Measurements from ENCODE around the gene PKN1. TPM values are rescaled to one million over a fixed set of nuclear protein-coding genes. Genes with fewer than 3 reads are reported as not detected.

Gene PKN1
- total RNA-seq, 1 donor from 2014 or later = 151 TPM

DNA sequence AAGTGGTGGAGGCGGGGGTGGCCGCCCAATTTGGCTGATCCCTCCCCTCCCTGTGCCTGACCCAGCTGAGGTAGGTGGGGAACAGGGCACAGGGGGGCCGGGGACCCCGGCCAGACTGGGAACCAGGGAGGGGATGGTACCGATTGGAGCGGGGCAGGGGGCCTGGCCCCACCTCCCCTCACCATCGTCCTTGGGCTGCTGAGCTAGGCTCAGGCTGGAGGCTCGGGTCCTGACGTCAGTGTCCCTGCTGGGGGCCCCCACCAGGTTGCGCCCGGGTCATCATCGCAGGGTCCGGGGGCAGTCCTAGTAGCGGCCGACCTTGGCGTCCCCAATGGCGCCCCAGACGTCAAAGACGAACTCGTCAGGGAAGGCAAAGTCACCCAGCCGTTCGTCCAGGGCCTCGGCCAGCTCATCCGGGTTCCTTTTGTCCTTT lies 45.0 kb downstream of the PKN1 start:
- H3K36me3 Mint-ChIP-seq (ENCODE audit: unreplicated experiment) = peaks cover 9% of the 10 kb centered on the region
- H3K27me3 Mint-ChIP-seq (ENCODE audit: unreplicated experiment) = no peaks in the 10 kb centered on the region
- TF ChIP-seq, protein P1, sequence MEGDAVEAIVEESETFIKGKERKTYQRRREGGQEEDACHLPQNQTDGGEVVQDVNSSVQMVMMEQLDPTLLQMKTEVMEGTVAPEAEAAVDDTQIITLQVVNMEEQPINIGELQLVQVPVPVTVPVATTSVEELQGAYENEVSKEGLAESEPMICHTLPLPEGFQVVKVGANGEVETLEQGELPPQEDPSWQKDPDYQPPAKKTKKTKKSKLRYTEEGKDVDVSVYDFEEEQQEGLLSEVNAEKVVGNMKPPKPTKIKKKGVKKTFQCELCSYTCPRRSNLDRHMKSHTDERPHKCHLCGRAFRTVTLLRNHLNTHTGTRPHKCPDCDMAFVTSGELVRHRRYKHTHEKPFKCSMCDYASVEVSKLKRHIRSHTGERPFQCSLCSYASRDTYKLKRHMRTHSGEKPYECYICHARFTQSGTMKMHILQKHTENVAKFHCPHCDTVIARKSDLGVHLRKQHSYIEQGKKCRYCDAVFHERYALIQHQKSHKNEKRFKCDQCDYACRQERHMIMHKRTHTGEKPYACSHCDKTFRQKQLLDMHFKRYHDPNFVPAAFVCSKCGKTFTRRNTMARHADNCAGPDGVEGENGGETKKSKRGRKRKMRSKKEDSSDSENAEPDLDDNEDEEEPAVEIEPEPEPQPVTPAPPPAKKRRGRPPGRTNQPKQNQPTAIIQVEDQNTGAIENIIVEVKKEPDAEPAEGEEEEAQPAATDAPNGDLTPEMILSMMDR (IDR thresholded peaks at IDR 0.05) = no peak
- H3K9me3 Mint-ChIP-seq (ENCODE audit: unreplicated experiment) = no peaks in the 10 kb centered on the region
- no peak for DNase-seq (ENCODE audit: extremely low spot score, unreplicated experiment)
- peaks cover 34% of the 10 kb centered on the region for H3K4me1 Mint-ChIP-seq (ENCODE audit: unreplicated experiment)
- no peak overlapping the region for H3K27ac Mint-ChIP-seq (ENCODE audit: unreplicated experiment)
- no peak overlapping the region for H3K4me3 Mint-ChIP-seq (ENCODE audit: unreplicated experiment)

DNA sequence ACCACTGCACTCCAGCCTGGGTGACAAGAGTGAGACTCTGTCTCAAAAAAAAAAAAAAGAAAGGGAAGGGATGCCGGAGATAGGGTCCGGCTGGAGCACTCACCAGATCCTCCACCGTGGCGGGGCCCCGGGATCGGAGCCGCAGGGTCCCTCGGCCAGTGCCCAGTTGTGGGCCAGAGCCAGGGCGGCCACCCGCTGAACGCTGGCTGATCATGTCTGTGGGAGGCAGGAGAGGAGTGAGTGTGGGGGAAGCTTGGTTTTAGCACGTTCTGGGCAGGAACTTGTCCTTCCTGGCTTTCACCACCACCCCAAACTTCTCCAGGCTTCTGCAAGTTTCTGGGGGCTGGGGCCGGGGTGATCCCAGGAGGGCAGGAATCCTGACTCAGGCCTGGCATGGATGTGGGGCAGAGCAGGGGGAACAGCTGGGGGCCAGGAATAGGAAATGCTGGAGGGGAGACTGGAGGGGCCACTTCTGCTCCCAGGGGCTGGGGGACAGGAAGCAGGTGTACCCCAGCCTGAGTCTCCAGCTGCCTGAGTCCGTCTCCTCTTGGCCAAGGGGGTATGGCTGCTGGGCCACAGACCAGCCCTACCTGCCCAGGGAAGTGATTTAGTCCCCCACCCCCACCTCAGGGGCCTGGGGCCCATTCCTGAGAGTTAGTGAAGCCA lies 46.3 kb downstream of the PKN1 start:
- Mint-ChIP-seq H3K27me3 (ENCODE audit: unreplicated experiment) (no peaks in the 10 kb centered on the region), H3K4me3 (ENCODE audit: unreplicated experiment) (no peak overlapping the region), H3K27ac (ENCODE audit: unreplicated experiment) (no peak overlapping the region), H3K36me3 (ENCODE audit: unreplicated experiment) (peaks cover 9% of the 10 kb centered on the region), H3K9me3 (ENCODE audit: unreplicated experiment) (no peaks in the 10 kb centered on the region), H3K4me1 (ENCODE audit: unreplicated experiment) (peaks cover 32% of the 10 kb centered on the region)
- DNase-seq (ENCODE audit: extremely low spot score, unreplicated experiment) = no peak
- TF ChIP-seq, protein P1 (IDR thresholded peaks at IDR 0.05) = no peak

DNA sequence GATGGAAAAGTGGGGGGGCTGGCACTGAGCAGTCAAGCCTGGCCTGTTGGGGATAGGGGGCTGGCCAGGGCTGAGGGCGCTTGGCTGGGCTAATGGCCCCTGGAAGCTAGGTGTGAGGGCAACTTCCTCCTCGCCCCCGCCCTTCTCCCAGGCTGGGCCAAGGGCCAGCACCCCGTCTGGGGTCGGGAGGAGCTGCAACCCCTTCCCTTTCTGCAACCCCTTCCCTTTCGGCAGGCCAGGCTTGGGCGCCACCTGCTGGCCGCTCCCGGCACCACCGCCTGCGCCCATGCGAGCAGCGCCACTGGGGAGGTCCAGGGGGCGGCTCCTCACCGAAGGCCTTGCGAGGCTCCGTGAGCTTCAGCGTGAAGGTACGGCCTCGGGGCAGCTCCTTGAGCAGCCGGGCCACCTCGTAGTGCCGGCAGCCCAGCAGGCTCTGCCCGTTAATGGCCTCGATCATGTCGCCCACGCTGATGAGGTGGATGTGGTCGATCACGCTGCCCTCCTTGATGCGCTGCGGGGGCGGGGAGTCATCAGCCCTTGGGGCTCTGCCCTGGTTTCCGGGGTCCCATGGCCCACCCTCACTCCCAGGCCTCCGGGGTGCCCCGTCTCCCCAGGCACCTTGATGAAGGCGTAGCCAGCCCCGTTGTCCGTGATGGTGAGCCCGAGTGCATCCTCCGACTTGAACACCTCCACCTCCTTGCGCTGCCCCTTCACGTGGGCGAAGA lies 47.0 kb downstream of the PKN1 start:
- Mint-ChIP-seq H3K27me3 (ENCODE audit: unreplicated experiment) (no peaks in the 10 kb centered on the region), H3K9me3 (ENCODE audit: unreplicated experiment) (no peaks in the 10 kb centered on the region), H3K36me3 (ENCODE audit: unreplicated experiment) (peaks cover 9% of the 10 kb centered on the region), H3K27ac (ENCODE audit: unreplicated experiment) (no peak overlapping the region), H3K4me1 (ENCODE audit: unreplicated experiment) (peaks cover 26% of the 10 kb centered on the region), H3K4me3 (ENCODE audit: unreplicated experiment) (no peak overlapping the region)
- TF ChIP-seq, protein P1 (IDR thresholded peaks at IDR 0.05) = peak; percentile 86
- DNase-seq (ENCODE audit: extremely low spot score, unreplicated experiment) = peak; percentile 91

GRCh38 chr19:14480700-14481079 lies 47.6 kb downstream of the PKN1 start:
- Mint-ChIP-seq H3K9me3 (ENCODE audit: unreplicated experiment) (no peaks in the 10 kb centered on the region), H3K36me3 (ENCODE audit: unreplicated experiment) (peaks cover 9% of the 10 kb centered on the region), H3K27ac (ENCODE audit: unreplicated experiment) (no peak overlapping the region), H3K4me3 (ENCODE audit: unreplicated experiment) (no peak overlapping the region), H3K4me1 (ENCODE audit: unreplicated experiment) (peaks cover 22% of the 10 kb centered on the region), H3K27me3 (ENCODE audit: unreplicated experiment) (no peaks in the 10 kb centered on the region)
- no peak for DNase-seq (ENCODE audit: extremely low spot score, unreplicated experiment)
- TF ChIP-seq, protein P1 (IDR thresholded peaks at IDR 0.05) = no peak

- Mint-ChIP-seq H3K4me1 (ENCODE audit: unreplicated experiment) (peaks cover 6% of the 10 kb centered on the region), H3K9me3 (ENCODE audit: unreplicated experiment) (no peaks in the 10 kb centered on the region), H3K27me3 (ENCODE audit: unreplicated experiment) (no peaks in the 10 kb centered on the region), H3K36me3 (ENCODE audit: unreplicated experiment) (peaks cover 19% of the 10 kb centered on the region), H3K27ac (ENCODE audit: unreplicated experiment) (no peak overlapping the region), H3K4me3 (ENCODE audit: unreplicated experiment) (no peak overlapping the region)
- no peak for DNase-seq (ENCODE audit: extremely low spot score, unreplicated experiment)
- TF ChIP-seq, protein P1 (IDR thresholded peaks at IDR 0.05) = no peak
These were observed 49.3 kb downstream of the PKN1 start for GRCh38 chr19:14482172-14482941.

Measured in osteocyte (in vitro differentiated cells).